ENCODE data around the gene SIL1. TPM values are rescaled to one million over a fixed set of nuclear protein-coding genes. Genes with fewer than 3 reads are reported as not detected.

SIL1 gene
- total and polyA plus RNA-seq, 2 of the 13 experiments (the other 11 are each of a cell fraction or from before 2014, with no cell fraction given), result 26.0 to 30.0 TPM

GRCh38 chr5:139223481-139223880 is 25.3 kb upstream of the SIL1 start:
- intact Hi-C loops (cut with micrococcal nuclease; ENCODE audit: unreplicated experiment) (no loop called here), in situ Hi-C loops (cut with HindIII; ENCODE audit: extremely low pct_ligation_motif_present, low pct_unique_long_range_greater_than_20kb) (no loop called here)
- no peaks in the 10 kb centered on the region for H3K79me2 ChIP-seq (ENCODE audit: insufficient read depth, low read length)
- ATAC-seq (peak; percentile 32; the same call in 2 of the 3 replicates), DNase-seq (ENCODE audit: low spot score) (no peak), FAIRE-seq (no peak)
- TF ChIP-seq ZNF562 (CRISPR knock-in tag; IDR thresholded peaks at IDR 0.05; ENCODE audit: borderline replicate concordance) (no peak), POGK (CRISPR knock-in tag; conservative IDR thresholded peaks at IDR 0.05) (no peak), ZNF431 (CRISPR knock-in tag; IDR thresholded peaks at IDR 0.05; ENCODE audit: borderline replicate concordance, low read depth) (no peak), FUBP1 (CRISPR knock-in tag; IDR thresholded peaks at IDR 0.05; ENCODE audit: borderline replicate concordance) (no peak), ZNF460 (CRISPR knock-in tag; IDR thresholded peaks at IDR 0.05; ENCODE audit: borderline replicate concordance) (no peak), NFKBIZ (CRISPR knock-in tag; IDR thresholded peaks at IDR 0.05) (no peak), THRA (CRISPR knock-in tag; IDR thresholded peaks at IDR 0.05; ENCODE audit: borderline replicate concordance) (no peak), ZNF180 (CRISPR knock-in tag; IDR thresholded peaks at IDR 0.05; ENCODE audit: borderline replicate concordance, low read depth) (no peak)
- POLR2A ChIA-PET, result no interaction called here
- no peaks in the 10 kb centered on the region for H3K36me3 ChIP-seq (replicated peaks in 1 of 2; ENCODE audit: control insufficient read depth in 1 of 2, insufficient read depth in 2 of 2, low read length in 2 of 2)
- 47% methylated on average over 3 of the region's 3 CpGs for WGBS (ENCODE audit: low lambda C conversion rate)
- no TSS peak for BruUV-seq (replicated peaks)
- H3K4me3 ChIP-seq (replicated peaks in 1 of 3; ENCODE audit: insufficient read depth in 1 of 3, low read depth in 2 of 3, low read length in 3 of 3), result no peak overlapping the region
- no peak overlapping the region for H2AFZ ChIP-seq (ENCODE audit: low read length)
- H3K9me3 ChIP-seq (ENCODE audit: low read length), result no peaks in the 10 kb centered on the region
- no peak overlapping the region for H3K27ac ChIP-seq (ENCODE audit: extremely low read length, insufficient read depth, low read length)
- H3K4me2 ChIP-seq (ENCODE audit: low read depth, low read length), result peak overlapping the region; percentile 33; the same call in 1 of the 2 replicates
- peaks cover 34% of the 10 kb centered on the region for H3K4me1 ChIP-seq (ENCODE audit: insufficient read depth, low read length)
- CTCF ChIA-PET (ENCODE audit: low intra/inter-chr PET ratio, low total read pairs), result no interaction called here
- no peaks in the 10 kb centered on the region; a peak in 1 of 5 replicates for H3K27me3 ChIP-seq (ENCODE audit: control insufficient read depth in 1 of 2, insufficient read depth in 2 of 2, low read length in 2 of 2)
- H4K20me1 ChIP-seq (ENCODE audit: insufficient read depth, low read length), result no peaks in the 10 kb centered on the region
- H3K9ac ChIP-seq (ENCODE audit: insufficient read depth, low read depth, low read length), result no peak overlapping the region
